ENCODE measurements around the gene MCM5.
"Not testable (repeated sequence)": the region's sequence is repeated elsewhere in the genome, so short reads cannot be mapped to it uniquely, and the experiment has no call there.

Gene MCM5

DNA sequence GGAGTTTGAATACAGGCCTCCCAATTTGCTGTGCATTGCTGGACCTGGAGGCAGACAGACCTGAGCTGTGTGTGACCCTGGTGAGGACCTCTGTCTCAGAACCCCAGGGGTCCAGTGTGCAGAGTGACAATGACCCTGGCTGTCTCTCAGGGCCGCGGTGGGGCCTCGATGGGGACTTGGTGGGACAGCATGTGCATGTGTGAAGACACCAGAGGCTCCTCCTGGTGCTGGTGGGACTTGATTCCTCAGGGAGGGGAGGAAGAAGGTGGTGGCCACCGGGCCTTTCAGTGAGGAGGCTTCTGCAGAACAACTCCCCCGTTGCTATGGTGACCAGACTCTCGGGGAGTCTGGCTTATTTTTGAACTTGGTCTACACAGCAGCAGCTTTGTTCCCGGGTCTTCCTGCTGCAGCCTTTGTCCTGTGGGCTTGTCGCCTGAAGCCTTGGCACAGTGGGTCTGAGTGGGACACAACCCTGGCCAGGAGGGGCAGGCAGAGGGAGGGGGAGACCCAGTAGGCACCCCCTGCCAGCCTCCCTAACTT is 35.3 kb downstream of the MCM5 start:
- no peak for DNase-seq

DNA sequence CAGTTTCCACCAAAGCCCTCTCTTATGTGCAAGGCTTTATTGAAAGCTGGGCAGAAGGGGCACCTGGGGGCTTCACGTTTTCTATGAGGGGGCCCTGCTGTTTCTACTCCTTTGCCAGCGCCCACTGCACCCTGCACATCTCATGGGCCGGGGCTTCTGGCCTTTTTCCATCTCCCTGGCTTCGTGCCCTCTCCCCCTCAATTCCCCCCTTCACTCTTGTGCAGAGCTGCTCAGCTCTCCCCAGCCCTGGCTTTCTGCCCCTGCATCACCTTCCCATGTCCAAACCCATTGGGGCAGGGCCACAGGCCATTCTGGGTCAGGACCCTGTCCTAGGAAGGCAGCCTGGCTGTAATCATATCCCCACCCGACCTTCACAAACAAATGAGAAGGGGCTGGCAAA is 36.5 kb downstream of the MCM5 start:
- DNase-seq: no peak

DNA sequence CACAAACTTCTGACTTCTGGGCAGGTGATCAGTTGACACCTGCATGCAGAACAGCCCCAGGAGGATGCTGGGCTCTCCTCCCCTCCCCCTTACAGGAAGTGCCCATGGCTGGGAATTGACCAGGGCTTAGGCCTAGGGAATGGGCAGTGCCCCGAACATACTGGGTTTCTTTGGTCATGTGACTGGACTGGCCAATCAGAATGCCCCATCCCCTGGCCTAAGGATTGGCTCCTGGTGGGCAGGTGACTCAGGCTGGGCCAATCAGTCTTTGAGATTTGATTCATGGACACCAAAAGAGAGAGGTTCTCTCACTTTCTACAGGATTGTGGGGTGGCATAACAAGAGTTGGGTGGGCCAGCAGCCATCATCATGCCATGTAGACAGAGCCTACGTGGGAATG is 37.1 kb downstream of the MCM5 start:
- DNase-seq: no peak

DNA sequence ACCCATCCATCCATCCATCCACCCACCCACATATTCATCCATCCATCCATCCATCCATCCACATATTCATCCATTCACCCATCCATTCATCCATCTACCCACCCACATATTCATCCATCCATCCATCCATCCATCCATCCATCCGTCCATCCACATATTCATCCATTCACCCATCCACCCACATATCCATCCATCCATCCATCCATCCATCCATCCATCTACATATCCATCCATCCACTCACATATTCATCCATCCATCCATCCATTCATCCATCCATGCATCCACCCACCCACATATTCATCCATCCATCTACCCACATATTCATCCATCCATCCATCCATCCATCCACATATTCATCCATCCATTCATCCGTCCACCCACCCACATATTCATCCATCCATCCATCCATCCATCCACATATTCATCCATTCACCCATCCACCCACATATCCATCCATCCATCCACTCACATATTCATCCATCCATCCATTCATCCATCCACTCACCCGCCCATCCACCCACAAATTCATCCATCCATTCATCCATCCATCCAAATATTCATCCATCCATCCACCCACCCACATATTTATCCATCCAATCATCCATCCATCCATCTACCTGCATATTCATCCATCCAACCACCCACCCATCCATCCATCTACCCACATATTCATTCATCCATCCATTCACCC is 38.9 kb downstream of the MCM5 start:
- not testable (repeated sequence) for DNase-seq

DNA sequence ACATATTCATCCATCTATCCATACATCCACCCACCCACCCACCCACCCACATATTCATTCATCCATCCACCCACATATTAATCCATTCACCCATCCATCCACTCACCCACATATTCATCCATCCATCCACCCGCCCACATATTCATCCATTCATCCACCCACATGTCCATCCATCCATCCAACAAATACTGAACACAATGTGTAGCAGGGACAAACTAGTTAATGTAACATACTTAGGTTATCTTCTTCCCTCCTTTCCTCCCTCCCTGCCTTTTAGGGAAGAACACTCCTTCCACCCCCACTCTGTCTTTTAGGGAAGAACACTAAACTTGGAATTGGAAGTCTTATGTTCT is 39.4 kb downstream of the MCM5 start:
- DNase-seq: no peak

DNA sequence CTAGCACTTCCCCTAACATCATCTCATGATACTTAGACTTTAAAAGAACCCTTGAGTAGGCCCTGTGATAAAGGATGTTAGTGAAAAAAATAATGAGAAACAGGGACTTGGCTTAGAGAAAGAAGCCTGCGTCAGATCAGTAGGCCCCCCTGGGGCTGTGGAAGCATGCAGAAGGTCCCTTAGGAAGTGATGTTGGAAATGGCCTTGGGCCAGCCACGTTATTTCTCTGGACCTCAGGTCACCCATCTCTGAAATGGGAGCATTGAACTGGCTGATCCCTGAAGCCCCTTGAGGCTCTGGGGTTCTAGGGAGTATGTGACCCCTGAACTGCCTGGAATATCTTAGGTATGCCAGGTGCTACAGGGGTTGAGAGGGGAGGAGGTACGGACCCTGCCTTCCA is 40.2 kb downstream of the MCM5 start:
- no peak for DNase-seq

DNA sequence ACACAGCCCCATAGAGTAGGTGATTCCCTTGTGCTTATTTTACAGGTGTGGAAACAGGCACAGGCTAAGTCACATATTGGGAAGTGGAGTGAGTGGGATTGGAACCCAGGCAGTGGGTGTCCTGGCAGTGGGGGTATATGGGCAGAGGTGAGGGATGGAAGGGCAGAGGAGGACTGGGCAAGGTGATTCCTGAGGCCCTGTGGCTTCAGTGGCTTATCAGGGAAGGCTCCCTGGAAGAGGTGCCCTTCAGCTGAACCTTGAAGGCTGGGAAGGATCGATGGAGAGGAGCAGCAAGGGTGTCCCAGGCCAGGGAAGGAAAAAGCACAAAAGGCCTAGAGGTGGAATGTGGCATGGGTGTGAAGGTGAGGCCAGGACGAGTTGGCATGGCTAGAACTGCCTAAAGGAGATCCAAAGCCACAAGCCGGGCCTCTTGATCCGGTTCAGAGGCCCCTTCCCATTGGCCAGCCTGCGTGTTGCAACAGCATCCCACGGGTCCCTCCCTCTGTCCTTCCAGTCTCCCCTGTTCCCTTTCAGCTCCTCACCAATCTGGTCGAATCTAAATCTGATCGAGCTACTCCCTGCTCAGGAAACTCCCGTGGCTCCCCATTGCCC is 41.7 kb downstream of the MCM5 start:
- no peak for DNase-seq

DNA sequence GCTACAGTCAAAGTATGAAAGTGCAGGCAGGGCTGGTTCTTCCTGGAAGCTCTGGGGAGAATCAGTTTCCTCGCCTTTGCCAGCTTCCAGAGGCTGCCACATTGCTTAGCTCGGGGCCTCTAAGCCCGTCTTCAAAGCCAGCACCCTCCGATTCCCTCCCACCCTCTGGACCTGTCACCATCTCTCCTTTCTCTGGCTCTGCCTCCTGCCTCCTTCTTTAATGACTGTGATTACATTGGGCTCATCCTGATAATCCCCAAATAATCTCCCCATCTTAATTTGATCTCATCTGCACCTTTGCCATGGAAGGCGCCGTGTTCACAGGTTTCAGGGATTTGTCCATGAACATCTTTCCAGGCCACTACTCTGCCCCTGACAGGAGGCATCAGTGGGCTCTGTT is 42.5 kb downstream of the MCM5 start:
- no peak for DNase-seq

DNA sequence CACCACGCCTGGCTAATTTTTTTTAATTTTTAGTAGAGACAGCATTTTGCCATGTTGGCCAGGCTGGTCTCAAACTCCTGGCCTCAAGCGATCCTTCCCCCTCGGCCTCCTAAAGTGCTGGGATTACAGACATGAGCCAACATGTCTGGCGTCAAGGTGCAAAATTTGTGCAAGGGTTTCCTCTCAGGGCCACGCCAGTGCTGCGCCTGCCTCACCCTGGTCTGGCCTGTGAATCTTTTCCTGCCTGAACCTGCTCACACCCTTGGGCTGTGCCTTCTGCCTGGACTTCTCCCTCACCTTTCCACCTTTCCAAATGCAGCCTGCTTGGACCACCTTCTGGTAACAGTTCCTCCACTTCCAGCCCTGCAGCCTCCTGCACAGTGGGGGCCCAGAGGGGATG is 43.4 kb downstream of the MCM5 start:
- no peak for DNase-seq

DNA sequence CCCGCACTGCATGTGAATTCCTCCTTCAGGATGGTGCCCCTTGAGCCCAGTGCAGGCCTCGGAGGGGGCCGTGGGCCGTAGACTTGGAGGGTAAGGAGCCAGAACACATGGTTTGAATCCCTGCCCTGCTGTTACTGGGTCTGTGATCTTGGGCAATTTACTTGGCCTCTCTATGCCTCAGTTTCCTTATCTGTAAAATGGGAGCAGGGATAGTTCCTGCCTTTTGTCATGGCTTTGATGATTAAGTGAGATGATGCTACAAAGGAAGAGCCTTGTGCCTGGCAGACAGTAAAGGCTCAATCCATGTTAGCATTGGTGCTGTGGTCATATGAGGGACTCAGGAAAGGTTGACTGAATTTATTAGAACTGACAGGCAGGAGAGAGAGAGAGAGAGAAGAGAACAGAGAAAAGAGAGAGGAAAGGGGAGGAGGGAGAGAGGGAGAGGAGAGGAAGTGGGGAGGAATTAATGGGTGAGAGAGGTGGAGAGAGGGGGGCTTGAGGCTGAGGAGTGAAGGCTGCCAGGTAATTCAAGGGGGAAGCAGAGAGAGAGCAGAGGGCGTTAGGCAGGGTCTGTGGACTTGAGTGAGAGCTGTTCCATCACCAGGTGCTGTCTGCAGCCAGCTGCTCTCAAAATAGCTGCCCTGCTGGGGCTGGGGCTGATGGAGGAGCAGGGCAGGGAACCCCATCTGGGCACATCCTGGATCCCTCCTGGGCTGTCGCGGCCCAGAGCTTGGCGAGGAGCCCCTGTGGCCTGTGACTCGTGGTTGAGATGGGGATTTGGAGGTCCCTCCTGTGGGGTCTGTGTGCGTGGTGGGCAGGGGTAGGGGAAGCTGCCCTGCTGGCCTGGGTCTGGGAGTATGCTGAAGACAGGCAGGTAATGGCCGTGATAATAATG is 44.1 kb downstream of the MCM5 start:
- DNase-seq: no peak

DNA sequence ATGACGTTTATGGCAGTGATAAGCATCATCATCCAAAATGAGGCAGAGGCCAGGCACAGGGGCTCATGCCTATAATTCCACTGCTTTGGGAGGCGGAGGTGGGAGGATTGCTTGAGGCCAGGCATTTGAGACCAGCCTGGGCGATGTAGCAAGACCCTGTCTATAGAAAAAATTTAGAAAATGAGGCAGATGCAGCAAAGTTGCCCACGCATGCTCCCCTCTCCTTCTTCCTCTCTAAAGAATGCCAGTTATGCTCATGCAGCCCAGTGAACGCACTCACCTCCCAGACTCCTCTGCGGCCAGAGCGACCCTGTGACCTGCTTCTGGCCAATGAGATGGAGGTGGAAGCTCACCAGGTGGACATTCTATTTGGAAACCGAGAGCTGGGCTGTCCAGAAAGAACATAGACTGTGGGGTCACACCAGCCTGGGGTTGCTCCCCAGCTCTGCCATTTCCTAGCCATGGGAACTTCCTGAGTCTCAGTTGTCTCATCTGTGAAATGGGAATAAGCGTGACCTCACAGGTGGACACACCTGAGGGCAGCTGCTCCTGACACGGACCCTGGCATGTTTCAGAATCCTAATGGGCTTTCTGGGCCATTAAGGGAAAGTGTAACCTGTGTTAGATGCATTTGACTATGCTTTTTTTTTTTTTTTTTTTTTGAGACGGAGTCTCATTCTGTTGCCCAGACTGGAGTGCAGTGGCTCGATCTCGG is 44.9 kb downstream of the MCM5 start:
- no peak for DNase-seq

DNA sequence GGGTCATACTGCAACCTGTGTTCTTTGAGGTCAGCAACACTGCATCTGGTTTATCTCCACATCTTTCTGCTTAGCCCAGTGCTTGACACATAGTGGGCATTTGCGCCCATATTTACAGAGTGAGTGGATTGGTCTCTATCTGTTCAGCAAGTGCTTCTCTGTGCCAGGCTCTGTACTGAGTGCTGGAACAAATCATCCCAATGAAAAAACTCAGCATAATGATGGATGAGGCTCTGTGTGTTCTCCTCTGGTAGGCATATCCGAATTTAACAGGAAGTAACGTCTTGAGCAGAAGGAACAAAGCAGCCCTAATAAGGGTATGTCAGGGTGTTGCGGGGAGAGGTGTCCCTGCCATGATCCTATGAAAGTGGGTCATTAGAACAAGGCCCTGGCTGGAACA is 46.0 kb downstream of the MCM5 start:
- no peak for DNase-seq

DNA sequence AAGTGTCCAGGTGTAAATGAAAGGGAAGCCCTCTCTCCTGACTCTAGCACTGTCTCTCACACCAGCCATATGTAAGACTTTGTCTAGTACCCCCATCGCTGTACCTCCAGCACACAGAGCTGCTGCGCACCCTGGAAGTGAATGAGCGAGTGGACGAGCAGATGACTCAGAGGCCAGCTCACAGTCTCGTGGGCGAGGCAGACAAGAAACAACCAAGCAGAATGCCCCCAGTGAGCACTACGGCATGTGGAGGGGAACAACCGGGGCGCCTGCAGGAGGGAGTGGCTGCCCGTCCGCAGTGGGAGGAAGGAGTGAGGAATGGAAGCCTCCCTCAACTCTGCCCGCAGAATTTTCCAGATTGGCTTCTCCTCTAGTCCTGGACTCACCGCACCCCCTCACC is 46.4 kb downstream of the MCM5 start:
- no peak for DNase-seq

DNA sequence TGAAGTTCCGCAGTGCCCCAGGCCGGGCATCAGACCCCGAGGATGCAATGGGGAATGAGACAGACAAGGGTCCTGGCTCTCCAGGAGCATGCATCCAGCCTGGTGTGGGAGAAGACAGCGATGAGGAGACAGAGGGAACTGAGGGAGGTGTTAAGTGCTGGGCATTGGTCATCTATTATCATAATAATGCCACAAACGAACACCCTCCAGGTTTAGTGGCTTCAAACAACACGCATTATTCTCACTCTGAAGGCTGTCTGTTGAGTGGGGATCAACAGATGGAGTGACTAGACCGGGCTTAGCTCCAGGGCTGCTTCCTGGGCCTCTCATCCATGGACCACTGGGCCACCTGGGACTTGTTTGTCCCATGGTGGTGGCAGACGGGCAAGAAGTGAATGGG is 48.6 kb downstream of the MCM5 start:
- no peak for DNase-seq

DNA sequence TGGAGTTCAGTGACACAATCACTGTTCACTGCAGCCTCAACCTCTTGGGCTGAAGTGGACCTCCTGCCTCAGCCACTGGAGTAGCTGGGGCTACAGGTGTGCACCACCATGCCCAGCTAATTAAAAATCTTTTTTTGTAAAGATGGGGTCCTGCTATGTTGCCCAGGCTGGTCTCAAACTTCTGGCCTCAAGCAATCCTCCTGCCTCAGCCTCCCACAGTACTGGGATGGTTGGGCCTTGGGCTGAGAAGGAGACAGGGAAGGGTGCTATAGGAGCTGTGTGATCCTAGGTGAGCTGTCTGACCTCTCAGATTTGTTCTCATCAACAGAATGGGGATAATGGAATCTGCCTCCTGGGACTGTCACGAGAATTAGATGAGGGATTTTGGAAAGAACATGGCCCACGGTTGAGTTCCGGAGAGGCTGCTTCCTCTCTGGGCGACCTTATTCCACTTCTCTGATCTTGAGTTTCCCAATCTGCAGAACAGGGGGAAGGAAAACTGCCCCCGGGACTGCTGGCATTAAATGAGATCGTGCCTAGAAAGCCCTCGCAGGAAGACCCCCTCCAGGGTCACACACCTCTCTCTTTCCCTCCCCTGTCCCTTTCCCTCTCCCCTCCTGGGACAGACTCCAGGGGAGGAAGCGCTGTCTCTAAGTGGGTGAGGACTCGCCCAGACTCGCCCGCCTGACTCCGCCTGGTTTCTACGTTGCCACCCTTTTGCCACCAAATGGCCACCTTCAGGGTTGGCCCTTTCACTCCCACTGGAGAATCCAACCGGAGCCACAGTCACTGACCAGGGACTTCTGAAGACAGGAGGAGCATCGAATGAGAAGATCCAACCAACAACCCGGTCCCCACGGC is 50.1 kb downstream of the MCM5 start:
- DNase-seq: no peak

DNA sequence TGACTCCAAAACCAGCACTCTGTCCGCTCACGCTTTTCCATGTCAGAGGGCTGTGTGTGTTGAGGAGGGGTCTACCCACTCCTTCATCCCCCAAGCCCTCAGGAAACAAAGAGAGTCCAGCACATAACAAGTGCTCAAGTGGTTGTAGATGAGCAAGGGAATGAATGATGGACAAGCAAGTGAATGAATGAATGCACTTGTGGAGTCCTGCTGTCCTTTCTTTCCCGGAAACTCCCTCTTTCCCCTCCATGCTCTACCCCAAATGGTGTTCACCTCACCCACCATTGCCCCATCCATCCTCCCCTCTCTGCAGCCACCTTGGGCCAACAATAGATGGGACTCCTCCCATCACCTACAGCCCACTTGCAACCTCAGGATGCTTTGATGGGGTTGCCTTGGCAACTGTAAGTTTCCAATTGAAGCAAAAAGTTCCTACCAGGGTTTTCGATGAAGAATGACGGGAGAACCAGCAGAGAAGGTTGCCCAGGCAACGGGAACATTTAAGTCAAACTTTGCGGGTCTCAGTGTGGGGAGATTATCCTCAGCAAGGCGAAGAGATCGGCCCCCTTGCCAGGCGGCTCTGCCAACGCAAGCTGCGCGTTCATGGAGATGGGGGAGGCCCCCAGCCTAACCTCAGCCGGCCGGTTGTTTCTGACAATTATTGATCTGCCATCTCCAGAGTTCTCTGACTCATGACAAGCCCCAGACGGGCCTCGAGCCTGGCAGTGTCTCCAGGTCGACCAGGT is 51.1 kb downstream of the MCM5 start:
- DNase-seq: no peak

DNA sequence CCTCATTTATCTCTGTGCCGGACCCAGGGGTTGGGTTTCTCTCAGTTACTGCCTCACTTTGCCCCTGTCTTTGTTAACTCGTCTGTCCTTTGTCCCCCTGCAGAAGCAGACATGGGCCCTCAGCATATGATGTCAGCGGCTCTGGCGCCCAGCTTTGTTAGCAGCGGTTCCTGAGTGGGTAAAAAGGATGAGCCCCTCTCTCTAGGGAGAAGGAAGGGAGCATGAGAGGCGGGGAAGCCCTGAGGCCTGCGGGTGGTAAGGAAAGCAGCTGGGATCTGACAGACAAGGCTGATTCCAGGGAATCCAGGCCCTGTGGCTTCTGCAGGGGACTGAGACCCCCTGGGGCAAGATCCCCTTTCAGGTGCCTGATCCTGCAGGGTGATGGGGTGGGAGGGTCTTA is 51.7 kb downstream of the MCM5 start:
- DNase-seq: no peak

DNA sequence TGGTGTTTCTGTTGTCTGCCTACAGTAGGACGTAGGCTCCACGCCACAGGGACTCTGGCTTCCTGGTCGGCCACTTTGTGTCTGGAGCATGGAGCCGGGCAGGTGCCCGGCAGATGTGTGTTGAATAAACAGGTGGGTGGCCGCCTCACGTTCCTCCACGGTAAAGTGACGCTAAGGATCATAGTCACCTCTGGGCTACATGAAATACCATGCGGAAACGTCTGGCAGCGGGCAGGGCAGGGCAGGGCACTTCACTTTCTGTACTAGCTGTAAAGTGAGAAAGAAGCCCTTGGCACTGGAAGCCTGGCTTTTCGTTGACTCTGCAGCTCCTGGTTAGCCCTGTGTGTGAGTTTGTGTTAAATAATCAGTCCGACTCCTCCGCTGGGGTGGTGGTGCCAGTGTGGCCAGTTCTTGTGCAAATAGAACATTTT is 52.4 kb downstream of the MCM5 start:
- DNase-seq: no peak

DNA sequence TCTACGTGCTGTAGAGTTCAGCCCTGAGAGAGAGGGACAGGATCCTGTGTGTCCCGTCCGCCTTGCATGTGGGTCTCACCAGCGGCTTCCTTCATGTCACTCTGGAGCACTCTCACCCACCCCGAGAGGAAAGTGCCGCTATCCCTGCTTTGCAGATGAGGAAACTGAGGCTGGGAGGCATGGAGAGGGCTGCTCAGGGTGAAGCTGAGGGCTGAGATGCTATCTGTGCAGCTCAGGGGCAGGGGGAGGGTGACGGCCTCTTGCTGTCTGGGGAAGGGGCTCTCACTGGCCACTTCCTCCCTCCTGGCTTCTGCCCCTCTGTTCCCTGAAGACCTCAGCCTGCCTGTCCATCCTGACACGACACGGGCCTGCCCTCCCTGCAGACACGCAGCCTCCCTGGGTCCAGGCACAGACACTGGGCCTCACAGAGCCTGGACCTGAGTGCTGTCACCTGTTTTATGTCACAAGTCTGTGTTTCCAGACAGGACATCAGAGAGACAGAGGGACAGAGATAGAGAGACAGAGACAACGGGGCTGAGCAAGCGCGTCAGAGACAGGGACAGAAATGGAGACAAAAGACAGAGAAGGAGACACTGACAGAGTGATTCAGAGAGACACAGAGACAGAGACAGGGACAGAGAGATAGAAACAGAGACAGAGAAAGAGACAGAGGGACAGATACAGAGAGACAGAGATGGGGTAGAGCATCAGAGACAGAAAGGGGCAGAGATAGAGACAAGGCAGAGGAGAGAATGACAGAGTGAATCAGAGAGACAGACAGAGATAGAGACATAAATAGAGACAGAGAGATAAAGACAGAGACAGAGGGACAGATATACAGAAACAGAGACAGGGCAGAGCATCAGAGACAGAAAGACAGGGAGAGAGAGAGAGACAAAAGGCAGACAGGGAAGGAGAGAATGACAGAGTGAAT is 53.1 kb downstream of the MCM5 start:
- no peak for DNase-seq

DNA sequence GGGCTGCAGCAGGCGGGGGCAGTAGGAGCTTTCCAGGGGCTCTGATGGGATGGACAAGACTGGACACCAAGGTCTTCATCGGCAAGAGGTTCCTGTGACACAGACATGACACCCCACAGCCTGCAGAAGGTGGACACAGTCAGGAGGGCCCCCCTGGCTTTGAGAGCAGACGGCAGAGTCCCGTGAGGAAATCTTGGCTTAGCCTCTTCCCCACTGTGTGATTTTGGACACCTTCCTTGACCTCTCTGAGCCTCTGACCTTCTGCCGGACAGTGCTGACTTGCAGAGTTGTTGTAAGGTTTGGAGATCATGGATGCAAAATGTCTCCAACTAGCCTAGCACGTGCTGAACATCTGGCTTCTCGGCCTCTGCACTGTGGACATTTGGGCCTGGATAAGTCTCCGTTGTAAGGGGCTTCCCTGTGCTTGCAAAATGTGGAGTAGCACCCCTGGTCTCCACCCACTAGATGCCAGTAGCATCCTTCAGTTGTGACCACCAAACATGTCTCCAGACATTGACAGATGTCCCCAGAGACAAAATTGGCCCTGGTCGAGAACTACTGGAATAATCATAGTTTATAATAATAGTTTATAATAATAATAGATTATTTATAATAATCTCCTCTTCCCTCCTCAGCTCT is 54.6 kb downstream of the MCM5 start:
- no peak for DNase-seq
